Testis (tissue), 3 donors: ENCODE results near the gene RAB35. TPM values are rescaled to one million over a fixed set of nuclear protein-coding genes. Genes with fewer than 3 reads are reported as not detected.

Source experiments
- DNase-seq: peaks from one replicate; pipeline ENCODE4 v3.0.0-alpha.2; 2019
- H3K27ac ChIP-seq, 2 donors: fragments of 200-600 bp; sonication (generic); one replicate each; pipeline ENCODE4 v1.5.1; 2019
- H3K27me3 ChIP-seq: fragments of 200-600 bp; sonication (generic); one replicate; pipeline ENCODE4 v1.5.1; 2019
- H3K36me3 ChIP-seq: fragments of 200-600 bp; sonication (generic); one replicate; pipeline ENCODE4 v1.5.1; 2017; ENCODE audit warnings: low read depth; ENCODE audit errors: missing control alignments
- H3K4me1 ChIP-seq: fragments of 200-600 bp; sonication (generic); one replicate; pipeline ENCODE4 v1.5.1; 2019
- H3K4me3 ChIP-seq, 2 donors: fragments of 200-600 bp; sonication (generic); one replicate each; pipeline ENCODE4 v1.5.1; 2017 to 2019
- H3K9me3 ChIP-seq: fragments of 200-600 bp; sonication (generic); one replicate; pipeline ENCODE4 v1.5.1; 2017
- CTCF ChIP-seq, 3 experiments: fragments of 450-650 bp in 2 of 3; fragments of 200-600 bp in 1 of 3; sonication (generic) in 1 of 3; IDR thresholded peaks; one replicate each; pipeline ENCODE4 v1.5.1; 2016 to 2019; ENCODE audit warnings: antibody characterized with exemption in 3 of 3, mild to moderate bottlenecking in 2 of 3, moderate library complexity in 1 of 3
- POLR2A ChIP-seq: fragments of 450-650 bp; IDR thresholded peaks from one replicate; pipeline ENCODE4 v1.6.1; 2017; ENCODE audit warnings: antibody characterized with exemption, mild to moderate bottlenecking, moderate library complexity
- WGBS, 2 donors: methylation state at CpG; one replicate each; pipeline ENCODE4 v1.1.5; 2018; 5-methylcytosine and 5-hydroxymethylcytosine counted together
- intact Hi-C: fragments of 100-400 bp; cut with DNase I; formaldehyde crosslinking; loops from one replicate; pipeline ENCODE4 v1.15.1; 2023; ENCODE audit warnings: low total_unique reads
- polyA plus RNA-seq: library from polyadenylated mRNA; stranded (reverse); fragments of 350-450 nt; fragmentation: Illumina TruSeq; extraction: RNeasy Lipid Tissue Mini Kit (QIAGEN cat#74804); gene quantifications from one replicate; pipeline ENCODE4 v1.2.3, GENCODE V29; 2014; ENCODE audit warnings: low read depth, low replicate concordance; ENCODE audit not compliant: insufficient read depth
- total RNA-seq, 2 donors: library from RNA; depleted of rRNA; stranded (reverse); fragments of >200 nt; gene quantifications; one replicate each; pipeline ENCODE4 v1.2.3, GENCODE V29; 2016

The RAB35 gene
- total and polyA plus RNA-seq, 3 donors from 2014 or later: 21.1 to 27.4 (median 24.4) TPM

- intact Hi-C loops: no loop called here
- Histone ChIP-seq H3K27me3 (no peaks in the 10 kb centered on the region), H3K27ac (no peak overlapping the region), H3K4me1 (no peaks in the 10 kb centered on the region), H3K4me3 (no peak overlapping the region), H3K36me3 (no peaks in the 10 kb centered on the region), H3K9me3 (no peaks in the 10 kb centered on the region)
- TF ChIP-seq CTCF (IDR thresholded peaks at IDR 0.05) (no peak), POLR2A (no peak)
- DNase-seq: no peak
- 84 to 87% methylated on average over 9 of the region's 9 CpGs for WGBS, 2 donors
Measured at GRCh38 chr12:120132054-120132836, 15.7 kb upstream of the RAB35 start.

GRCh38 chr12:120131116-120131515 lies 14.6 kb upstream of the RAB35 start:
- no peaks in the 10 kb centered on the region for H3K27me3 ChIP-seq
- no peaks in the 10 kb centered on the region for H3K4me1 ChIP-seq
- H3K36me3 ChIP-seq: no peaks in the 10 kb centered on the region
- intact Hi-C loops: no loop called here
- DNase-seq: no peak
- no peak overlapping the region for H3K27ac ChIP-seq
- H3K4me3 ChIP-seq: no peak overlapping the region
- TF ChIP-seq POLR2A (no peak), CTCF (IDR thresholded peaks at IDR 0.05) (no peak)
- WGBS, 2 donors: 95 to 97% methylated on average over 4 to 15 of the region's 15 CpGs
- H3K9me3 ChIP-seq: no peaks in the 10 kb centered on the region

GRCh38 chr12:120130011-120130410 lies 13.5 kb upstream of the RAB35 start:
- Histone ChIP-seq H3K4me1 (no peaks in the 10 kb centered on the region), H3K27ac (no peak overlapping the region), H3K4me3 (no peak overlapping the region), H3K36me3 (no peaks in the 10 kb centered on the region), H3K27me3 (no peaks in the 10 kb centered on the region), H3K9me3 (no peaks in the 10 kb centered on the region)
- WGBS, 2 donors: 93 to 94% methylated on average over 6 of the region's 6 CpGs
- TF ChIP-seq POLR2A: no peak
- no peak for TF ChIP-seq CTCF (IDR thresholded peaks at IDR 0.05)
- DNase-seq: no peak
- intact Hi-C loops: no loop called here

GRCh38 chr12:120126635-120127005 lies 10.1 kb upstream of the RAB35 start:
- Histone ChIP-seq H3K4me3 (no peak overlapping the region), H3K36me3 (no peaks in the 10 kb centered on the region), H3K4me1 (no peaks in the 10 kb centered on the region), H3K27me3 (no peaks in the 10 kb centered on the region), H3K27ac (no peak overlapping the region), H3K9me3 (no peaks in the 10 kb centered on the region)
- 75 to 79% methylated on average over 2 of the region's 2 CpGs for WGBS, 2 donors
- intact Hi-C loops: no loop called here
- TF ChIP-seq CTCF (IDR thresholded peaks at IDR 0.05): no peak
- TF ChIP-seq POLR2A: no peak
- DNase-seq: peak; percentile 27
